Nephron (organoid): ENCODE measurements around the gene PKNOX2.

Experiments
- H3K27ac Mint-ChIP-seq, 3 experiments: 2 replicates each; pipeline ENCODE4 v1.8.0; 2020; ENCODE audit warnings: mixed read lengths in 3 of 3, mild to moderate bottlenecking in 2 of 3, moderate library complexity in 1 of 3
- H3K27me3 Mint-ChIP-seq: 2 replicates; pipeline ENCODE4 v1.8.0; 2021; ENCODE audit warnings: low read depth, mild to moderate bottlenecking, moderate library complexity, mixed read lengths
- H3K36me3 Mint-ChIP-seq: 2 replicates; pipeline ENCODE4 v1.8.0; 2020; ENCODE audit warnings: low read depth, mixed read lengths
- H3K4me1 Mint-ChIP-seq: 2 replicates; pipeline ENCODE4 v1.8.0; 2020; ENCODE audit warnings: mixed read lengths
- H3K4me3 Mint-ChIP-seq, 3 experiments: 2 replicates each; pipeline ENCODE4 v1.8.0; 2020; ENCODE audit warnings: mild to moderate bottlenecking in 3 of 3, mixed read lengths in 3 of 3, moderate library complexity in 2 of 3
- H3K9me3 Mint-ChIP-seq: 2 replicates; pipeline ENCODE4 v1.8.0; 2020; ENCODE audit warnings: mixed read lengths
- CTCF ChIP-seq, 3 experiments: fragments of 200-600 bp; sonication (generic); IDR thresholded peaks; one replicate each; pipeline ENCODE4 v1.5.0; 2021; ENCODE audit warnings: antibody characterized with exemption in 3 of 3; ENCODE audit not compliant: unreplicated experiment in 3 of 3

Gene PKNOX2

GRCh38 chr11:125425601-125426000, 261.1 kb downstream of the PKNOX2 start:
- peaks cover 16% of the 10 kb centered on the region for H3K36me3 Mint-ChIP-seq
- no peak overlapping the region for H3K27ac Mint-ChIP-seq
- no peak for TF ChIP-seq CTCF (IDR thresholded peaks at IDR 0.05; ENCODE audit: unreplicated experiment in 3 of 3)
- no peaks in the 10 kb centered on the region for H3K9me3 Mint-ChIP-seq
- no peak overlapping the region for H3K4me3 Mint-ChIP-seq
- H3K27me3 Mint-ChIP-seq: no peaks in the 10 kb centered on the region
- no peaks in the 10 kb centered on the region for H3K4me1 Mint-ChIP-seq

- H3K9me3 Mint-ChIP-seq: no peaks in the 10 kb centered on the region
- no peaks in the 10 kb centered on the region for H3K4me1 Mint-ChIP-seq
- no peak overlapping the region for H3K4me3 Mint-ChIP-seq
- H3K27me3 Mint-ChIP-seq: no peaks in the 10 kb centered on the region
- no peak overlapping the region for H3K27ac Mint-ChIP-seq
- peaks cover 19% of the 10 kb centered on the region for H3K36me3 Mint-ChIP-seq
- TF ChIP-seq CTCF (IDR thresholded peaks at IDR 0.05; ENCODE audit: unreplicated experiment in 3 of 3): no peak
Observed at GRCh38 chr11:125426818-125427528, 262.4 kb downstream of the PKNOX2 start.

- H3K36me3 Mint-ChIP-seq: peaks cover 25% of the 10 kb centered on the region
- peaks cover 4% of the 10 kb centered on the region for H3K4me1 Mint-ChIP-seq
- H3K27ac Mint-ChIP-seq: no peak overlapping the region
- no peak overlapping the region for H3K4me3 Mint-ChIP-seq
- H3K9me3 Mint-ChIP-seq: no peaks in the 10 kb centered on the region
- no peaks in the 10 kb centered on the region for H3K27me3 Mint-ChIP-seq
- TF ChIP-seq CTCF (IDR thresholded peaks at IDR 0.05; ENCODE audit: unreplicated experiment in 3 of 3): no peak
Observed at GRCh38 chr11:125428486-125429173, 264.1 kb downstream of the PKNOX2 start.

- peaks cover 20% of the 10 kb centered on the region for H3K36me3 Mint-ChIP-seq
- H3K9me3 Mint-ChIP-seq: no peaks in the 10 kb centered on the region
- H3K4me3 Mint-ChIP-seq: no peak overlapping the region
Observed at GRCh38 chr11:125429174-125429707, 264.7 kb downstream of the PKNOX2 start.

GRCh38 chr11:125429807-125430678, 265.5 kb downstream of the PKNOX2 start:
- no peaks in the 10 kb centered on the region for H3K27me3 Mint-ChIP-seq
- TF ChIP-seq CTCF (IDR thresholded peaks at IDR 0.05; ENCODE audit: unreplicated experiment in 3 of 3): no peak
- peaks cover 6% of the 10 kb centered on the region for H3K4me1 Mint-ChIP-seq
- H3K4me3 Mint-ChIP-seq: no peak overlapping the region
- no peak overlapping the region for H3K27ac Mint-ChIP-seq
- H3K9me3 Mint-ChIP-seq: no peaks in the 10 kb centered on the region
- peaks cover 20% of the 10 kb centered on the region for H3K36me3 Mint-ChIP-seq

More at GRCh38 chr11:125429174-125429707, 264.7 kb downstream of the PKNOX2 start:
- TF ChIP-seq CTCF (IDR thresholded peaks at IDR 0.05; ENCODE audit: unreplicated experiment in 3 of 3): peak; percentile 69 to 71 (median 71)
- H3K27ac Mint-ChIP-seq: no peak overlapping the region
- peaks cover 6% of the 10 kb centered on the region for H3K4me1 Mint-ChIP-seq
- no peaks in the 10 kb centered on the region for H3K27me3 Mint-ChIP-seq
